SK-N-SH treated with all-trans-retinoic acid at 6 μM for 48 hours (cell line): Measurements from ENCODE around the gene SAMD10.

Experiments used
- ARNTL ChIP-seq: fragments of 450-650 bp; formaldehyde crosslinking; IDR thresholded peaks from 2 replicates; pipeline ENCODE4 v1.5.0; 2020; ENCODE audit warnings: low read depth, mild to moderate bottlenecking, moderate library complexity, borderline replicate concordance
- CSDC2 ChIP-seq: fragments of 250-450 bp; sonication (Bioruptor Pico); IDR thresholded peaks from 2 replicates; pipeline ENCODE4 v1.5.0; 2020; ENCODE audit warnings: mild to moderate bottlenecking, moderate library complexity
- ESRRG ChIP-seq: fragments of 250-450 bp; sonication (Bioruptor Pico); IDR thresholded peaks from 2 replicates; pipeline ENCODE4 v1.6.1; 2021; ENCODE audit warnings: mild to moderate bottlenecking
- ISL1 ChIP-seq: fragments of 250-450 bp; sonication (Bioruptor Pico); IDR thresholded peaks from 2 replicates; pipeline ENCODE4 v2.1.2; 2022; ENCODE audit warnings: mild to moderate bottlenecking, moderate library complexity
- RARB ChIP-seq: fragments of 250-450 bp; sonication (Bioruptor Pico); IDR thresholded peaks from 2 replicates; pipeline ENCODE4 v1.8.0; 2021; ENCODE audit warnings: mild to moderate bottlenecking, moderate library complexity
- TOX ChIP-seq: fragments of 250-450 bp; sonication (Bioruptor Pico); IDR thresholded peaks from 2 replicates; pipeline ENCODE4 v1.8.0; 2021; ENCODE audit warnings: mild to moderate bottlenecking, moderate library complexity, borderline replicate concordance
- ZC3H10 ChIP-seq: fragments of 250-450 bp; sonication (Bioruptor Pico); IDR thresholded peaks from 2 replicates; pipeline ENCODE4 v1.5.1; 2021; ENCODE audit warnings: mild to moderate bottlenecking, moderate library complexity
- ZFP30 ChIP-seq: fragments of 450-650 bp; formaldehyde crosslinking; IDR thresholded peaks from 2 replicates; pipeline ENCODE4 v1.5.0; 2022; ENCODE audit warnings: mild to moderate bottlenecking, moderate library complexity
- ZNF565 ChIP-seq: fragments of 450-650 bp; formaldehyde crosslinking; conservative IDR thresholded peaks from 2 replicates; pipeline ENCODE4 v1.5.0; 2020; ENCODE audit warnings: low read depth, mild to moderate bottlenecking, moderate library complexity
- TF ChIP-seq, protein P1 (sequence below): fragments of 250-450 bp; sonication (Bioruptor Pico); IDR thresholded peaks from 2 replicates; pipeline ENCODE4 v1.8.0; 2020; ENCODE audit warnings: mild to moderate bottlenecking, moderate library complexity, borderline replicate concordance

DNA sequence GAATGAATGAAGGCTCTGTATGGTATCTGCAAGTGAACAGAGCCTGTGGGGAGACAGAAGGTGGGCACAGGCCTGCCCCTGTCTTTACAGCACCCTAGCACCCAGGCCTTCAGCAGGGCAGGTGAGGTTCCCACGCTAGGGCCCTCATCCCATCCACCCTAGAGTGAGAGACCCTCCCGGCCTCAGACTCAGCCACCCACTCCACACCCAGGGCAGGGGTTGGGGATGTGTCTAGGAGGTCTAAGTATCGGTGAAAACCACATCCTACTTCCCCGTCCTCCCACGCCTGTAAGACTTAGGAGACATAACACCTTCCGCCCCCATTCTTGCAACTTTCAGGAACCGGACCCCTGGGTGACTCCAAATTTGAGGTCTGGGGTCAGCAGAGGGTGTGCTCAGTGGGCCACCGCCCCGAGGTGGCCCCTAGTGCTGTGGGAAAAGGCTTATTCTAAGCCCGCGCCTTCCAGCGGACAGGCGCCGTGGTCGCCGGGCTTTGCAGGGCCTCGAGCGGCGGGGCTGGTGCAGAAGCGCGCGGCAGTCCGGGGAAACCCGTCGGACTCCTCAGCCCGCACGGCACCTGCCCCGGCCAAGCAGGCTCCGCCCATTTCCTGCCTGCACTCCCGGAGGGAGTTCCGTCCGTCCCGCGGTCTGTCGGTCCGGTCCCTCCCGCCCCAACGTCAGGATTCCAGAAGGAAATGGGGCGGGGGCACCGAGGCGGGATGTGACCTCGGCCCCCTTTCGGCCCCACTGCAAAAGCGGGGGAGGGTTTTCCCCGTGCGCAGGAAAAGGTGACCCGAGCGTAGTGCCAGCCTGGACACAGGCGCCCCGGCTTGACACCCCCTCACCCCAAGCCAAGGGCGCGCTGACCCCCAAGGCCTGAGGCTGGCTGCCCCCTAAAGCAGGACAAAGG lies 868 bp downstream of the SAMD10 start:
- TF ChIP-seq, protein P1, sequence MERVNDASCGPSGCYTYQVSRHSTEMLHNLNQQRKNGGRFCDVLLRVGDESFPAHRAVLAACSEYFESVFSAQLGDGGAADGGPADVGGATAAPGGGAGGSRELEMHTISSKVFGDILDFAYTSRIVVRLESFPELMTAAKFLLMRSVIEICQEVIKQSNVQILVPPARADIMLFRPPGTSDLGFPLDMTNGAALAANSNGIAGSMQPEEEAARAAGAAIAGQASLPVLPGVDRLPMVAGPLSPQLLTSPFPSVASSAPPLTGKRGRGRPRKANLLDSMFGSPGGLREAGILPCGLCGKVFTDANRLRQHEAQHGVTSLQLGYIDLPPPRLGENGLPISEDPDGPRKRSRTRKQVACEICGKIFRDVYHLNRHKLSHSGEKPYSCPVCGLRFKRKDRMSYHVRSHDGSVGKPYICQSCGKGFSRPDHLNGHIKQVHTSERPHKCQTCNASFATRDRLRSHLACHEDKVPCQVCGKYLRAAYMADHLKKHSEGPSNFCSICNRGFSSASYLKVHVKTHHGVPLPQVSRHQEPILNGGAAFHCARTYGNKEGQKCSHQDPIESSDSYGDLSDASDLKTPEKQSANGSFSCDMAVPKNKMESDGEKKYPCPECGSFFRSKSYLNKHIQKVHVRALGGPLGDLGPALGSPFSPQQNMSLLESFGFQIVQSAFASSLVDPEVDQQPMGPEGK (CRISPR knock-in tag), result no peak
- TF ChIP-seq ZFP30 (CRISPR knock-in tag) (no peak), ISL1 (CRISPR knock-in tag) (no peak), CSDC2 (CRISPR knock-in tag) (no peak), TOX (CRISPR knock-in tag) (no peak), ESRRG (CRISPR knock-in tag) (no peak), RARB (CRISPR knock-in tag) (no peak), ZC3H10 (no peak), ZNF565 (CRISPR knock-in tag) (no peak), ARNTL (no peak)
